Heart left ventricle (tissue), 13 donors: Measurements from ENCODE around the gene SLC2A4RG.

Experiments used
- POLR2A ChIP-seq, 2 donors: fragments of 450-650 bp; IDR thresholded peaks; one replicate each; pipeline ENCODE4 v1.6.1; 2017; ENCODE audit warnings: antibody characterized with exemption in 2 of 2, mild to moderate bottlenecking in 2 of 2, moderate library complexity in 2 of 2
- TF ChIP-seq, protein P1 (sequence below), 12 donors: fragments of 200-600 bp; sonication (generic) in 4 of 12; IDR thresholded peaks; one replicate each; pipeline versions ENCODE4 v1.5.0 to v1.8.0; 2018 to 2022; ENCODE audit warnings: antibody characterized with exemption in 12 of 12, mild to moderate bottlenecking in 5 of 12
- donor health status: ischemic (EF 13 %, LVEDD 7.1; RV severe dilation, severe dysfunction).
- donor health status: DM: no; HTN: yes; CAD: no.
- donor health status: DM: no; HTN: no; CAD: no.
- donor health status: ischemic (EF 25% LVEDD 6.9; RV normal size, moderate dysfunction).
- donor health status: ischemic (EF 25% LVEDD 5.7; RV mildly dilated, moderate dysfunction).
- donor health status: ischemic (EF 35%, LVEDD 5.7; RV mildly dilated, moderate dysfunction).
- donor health status: nonischemic (EF 11% LVEDD 7.7; RV severe dilation, severe dysfunction).
- donor health status: DM: yes; HTN: yes; CAD: no.
- donor health status: PGD.
- donor health status: ischemic (EF 29% LVEDD 5.4; RV normal size, mild dysfunction).
- donor health status: nonischemic (EF 23%, LVEDD 6.1; RV moderate dilation, normal function).

- TF ChIP-seq, protein P1, sequence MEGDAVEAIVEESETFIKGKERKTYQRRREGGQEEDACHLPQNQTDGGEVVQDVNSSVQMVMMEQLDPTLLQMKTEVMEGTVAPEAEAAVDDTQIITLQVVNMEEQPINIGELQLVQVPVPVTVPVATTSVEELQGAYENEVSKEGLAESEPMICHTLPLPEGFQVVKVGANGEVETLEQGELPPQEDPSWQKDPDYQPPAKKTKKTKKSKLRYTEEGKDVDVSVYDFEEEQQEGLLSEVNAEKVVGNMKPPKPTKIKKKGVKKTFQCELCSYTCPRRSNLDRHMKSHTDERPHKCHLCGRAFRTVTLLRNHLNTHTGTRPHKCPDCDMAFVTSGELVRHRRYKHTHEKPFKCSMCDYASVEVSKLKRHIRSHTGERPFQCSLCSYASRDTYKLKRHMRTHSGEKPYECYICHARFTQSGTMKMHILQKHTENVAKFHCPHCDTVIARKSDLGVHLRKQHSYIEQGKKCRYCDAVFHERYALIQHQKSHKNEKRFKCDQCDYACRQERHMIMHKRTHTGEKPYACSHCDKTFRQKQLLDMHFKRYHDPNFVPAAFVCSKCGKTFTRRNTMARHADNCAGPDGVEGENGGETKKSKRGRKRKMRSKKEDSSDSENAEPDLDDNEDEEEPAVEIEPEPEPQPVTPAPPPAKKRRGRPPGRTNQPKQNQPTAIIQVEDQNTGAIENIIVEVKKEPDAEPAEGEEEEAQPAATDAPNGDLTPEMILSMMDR (IDR thresholded peaks at IDR 0.05): no peak
- TF ChIP-seq POLR2A (IDR thresholded peaks at IDR 0.05): no peak
Observed at GRCh38 chr20:63742381-63743024, 2.9 kb downstream of the SLC2A4RG start.
